T-helper 2 cell (primary cell): ENCODE results near the gene ZNF484.
"Not testable (repeated sequence)": the region's sequence is repeated elsewhere in the genome, so short reads cannot be mapped to it uniquely, and the experiment has no call there.

Experiments used
- DNase-seq, 5 experiments: peaks; one replicate each; pipeline versions ENCODE4 v3.0.0 to v3.0.0-alpha.2; 2012 to 2022

Gene ZNF484

GRCh38 chr9:92860867-92861266, 17.0 kb downstream of the ZNF484 start:
- no peak for DNase-seq

- no peak for DNase-seq
Observed at GRCh38 chr9:92857236-92857635, 20.6 kb downstream of the ZNF484 start.

- no peak for DNase-seq
Observed at GRCh38 chr9:92853716-92854115, 24.1 kb downstream of the ZNF484 start.

GRCh38 chr9:92850898-92851297, 26.9 kb downstream of the ZNF484 start:
- DNase-seq, result peak in 1 of 5 experiments; percentile 12

GRCh38 chr9:92848740-92849139, 29.1 kb downstream of the ZNF484 start:
- DNase-seq, result not testable (repeated sequence)

- no peak for DNase-seq
Observed at GRCh38 chr9:92846662-92847145, 31.1 kb downstream of the ZNF484 start.

GRCh38 chr9:92838411-92838810, 39.4 kb downstream of the ZNF484 start:
- not testable (repeated sequence) for DNase-seq

GRCh38 chr9:92837191-92837590, 40.6 kb downstream of the ZNF484 start:
- no peak for DNase-seq

GRCh38 chr9:92829420-92829819, 48.4 kb downstream of the ZNF484 start:
- no peak for DNase-seq

GRCh38 chr9:92825065-92825464, 52.8 kb downstream of the ZNF484 start:
- not testable (repeated sequence) for DNase-seq

- peak in 1 of 5 experiments; percentile 44 for DNase-seq
Observed at GRCh38 chr9:92820964-92821363, 56.9 kb downstream of the ZNF484 start.

GRCh38 chr9:92819898-92820297, 57.9 kb downstream of the ZNF484 start:
- DNase-seq, result not testable (repeated sequence)

- DNase-seq, result not testable (repeated sequence)
Observed at GRCh38 chr9:92809629-92810326, 68.1 kb downstream of the ZNF484 start.

- peak in 3 of 5 experiments; percentile 22 to 63 (median 34) for DNase-seq
Observed at GRCh38 chr9:92808726-92809451, 68.9 kb downstream of the ZNF484 start.

GRCh38 chr9:92807757-92808725, 69.8 kb downstream of the ZNF484 start:
- DNase-seq, result peak in 3 of 5 experiments; percentile 14 to 48 (median 16)

- no peak for DNase-seq
Observed at GRCh38 chr9:92807031-92807756, 70.6 kb downstream of the ZNF484 start.

GRCh38 chr9:92804727-92805126, 73.1 kb downstream of the ZNF484 start:
- DNase-seq, result peak in 1 of 5 experiments; percentile 41

- DNase-seq, result no peak
Observed at GRCh38 chr9:92798358-92798757, 79.5 kb downstream of the ZNF484 start.

- DNase-seq, result not testable (repeated sequence)
Observed at GRCh38 chr9:92796337-92796804, 81.5 kb downstream of the ZNF484 start.

- no peak for DNase-seq
Observed at GRCh38 chr9:92795598-92796336, 82.1 kb downstream of the ZNF484 start.
